Measurements from ENCODE around the gene NRAS.

DNA sequence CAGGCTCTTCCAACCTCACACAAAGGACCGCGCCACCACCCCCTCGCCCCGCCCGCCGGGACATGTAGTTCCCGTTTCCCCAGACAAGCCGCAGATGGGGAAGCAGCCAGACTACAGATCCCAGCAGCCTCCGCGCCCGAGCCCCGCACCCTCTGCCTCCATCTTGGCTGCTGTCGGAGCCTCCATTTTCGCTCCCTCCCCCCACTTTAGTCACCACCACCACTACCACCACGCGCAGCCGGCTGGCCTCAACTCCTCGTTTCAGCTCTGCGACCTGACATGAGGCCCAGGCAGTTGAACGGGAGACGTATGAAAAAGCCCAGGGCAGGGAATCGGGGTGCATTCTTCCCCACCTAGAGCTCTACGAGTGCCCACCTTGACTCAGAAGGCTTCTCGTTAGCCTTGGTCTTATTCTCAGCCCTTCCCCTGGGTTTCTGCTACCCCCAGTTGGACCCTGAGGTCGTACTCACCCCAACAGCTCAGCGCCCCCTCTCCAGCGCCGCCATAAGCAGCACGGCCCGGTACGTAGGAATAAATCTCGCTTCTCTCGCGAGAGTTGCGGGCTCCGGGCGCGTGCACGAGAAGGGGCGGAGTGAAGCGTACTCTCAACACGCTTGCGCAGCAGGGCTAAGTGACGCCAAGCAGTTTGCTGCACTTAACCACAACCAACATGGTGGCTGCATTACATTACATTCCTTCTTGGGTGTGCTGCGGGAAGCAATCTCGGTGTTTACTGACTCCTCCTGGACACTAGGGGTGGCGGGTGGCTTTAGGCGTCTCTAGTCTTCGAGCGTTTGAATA is 41.1 kb upstream of the NRAS start, which contains the start of gene CSDE1:
- peak in 1 of 2 donors; percentile 90 for TF ChIP-seq POLR2A (IDR thresholded peaks at IDR 0.05)
- TF ChIP-seq, protein P1, sequence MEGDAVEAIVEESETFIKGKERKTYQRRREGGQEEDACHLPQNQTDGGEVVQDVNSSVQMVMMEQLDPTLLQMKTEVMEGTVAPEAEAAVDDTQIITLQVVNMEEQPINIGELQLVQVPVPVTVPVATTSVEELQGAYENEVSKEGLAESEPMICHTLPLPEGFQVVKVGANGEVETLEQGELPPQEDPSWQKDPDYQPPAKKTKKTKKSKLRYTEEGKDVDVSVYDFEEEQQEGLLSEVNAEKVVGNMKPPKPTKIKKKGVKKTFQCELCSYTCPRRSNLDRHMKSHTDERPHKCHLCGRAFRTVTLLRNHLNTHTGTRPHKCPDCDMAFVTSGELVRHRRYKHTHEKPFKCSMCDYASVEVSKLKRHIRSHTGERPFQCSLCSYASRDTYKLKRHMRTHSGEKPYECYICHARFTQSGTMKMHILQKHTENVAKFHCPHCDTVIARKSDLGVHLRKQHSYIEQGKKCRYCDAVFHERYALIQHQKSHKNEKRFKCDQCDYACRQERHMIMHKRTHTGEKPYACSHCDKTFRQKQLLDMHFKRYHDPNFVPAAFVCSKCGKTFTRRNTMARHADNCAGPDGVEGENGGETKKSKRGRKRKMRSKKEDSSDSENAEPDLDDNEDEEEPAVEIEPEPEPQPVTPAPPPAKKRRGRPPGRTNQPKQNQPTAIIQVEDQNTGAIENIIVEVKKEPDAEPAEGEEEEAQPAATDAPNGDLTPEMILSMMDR (IDR thresholded peaks at IDR 0.05): peak in 11 of 12 donors; percentile 16 to 59 (median 40)

Data from heart left ventricle (tissue), 13 donors.